Activated CD4-positive, alpha-beta T cell treated with anti-CD3 and anti-CD28 coated beads, Interleukin-2, amount 10 ng/mL, durations not matched to agents 7 days and 5 days (primary cell): ENCODE data around the gene ARHGAP6. TPM values are rescaled to one million over a fixed set of nuclear protein-coding genes. Genes with fewer than 3 reads are reported as not detected.
"Not testable (repeated sequence)": the region's sequence is repeated elsewhere in the genome, so short reads cannot be mapped to it uniquely, and the experiment has no call there.

Experiments
- CTCF ChIA-PET: fragments of 350-600 bp; sonication (Branson Sonifier 250); formaldehyde crosslinking; loops from one replicate; lab custom pipeline; 2021; ENCODE audit warnings: antibody characterized with exemption; lab: Charles Lee
- POLR2A ChIA-PET: fragments of 350-600 bp; sonication (Branson Sonifier 250); formaldehyde crosslinking; loops from one replicate; lab custom pipeline; 2021; ENCODE audit warnings: antibody characterized with exemption; lab: Charles Lee
- DNase-seq: peaks from one replicate; pipeline ENCODE4 v3.0.0-alpha.2; 2020
- H3K27ac Mint-ChIP-seq: one replicate; pipeline ENCODE4 v1.8.0; 2021; ENCODE audit warnings: mild to moderate bottlenecking, moderate library complexity, mixed read lengths
- H3K27me3 Mint-ChIP-seq: one replicate; pipeline ENCODE4 v1.8.0; 2021; ENCODE audit warnings: mixed read lengths
- H3K36me3 Mint-ChIP-seq: one replicate; pipeline ENCODE4 v1.8.0; 2021; ENCODE audit warnings: low read depth, mixed read lengths
- H3K4me1 Mint-ChIP-seq: one replicate; pipeline ENCODE4 v1.8.0; 2021; ENCODE audit warnings: mixed read lengths
- H3K4me3 Mint-ChIP-seq: one replicate; pipeline ENCODE4 v1.8.0; 2021; ENCODE audit warnings: mild to moderate bottlenecking, moderate library complexity, mixed read lengths
- H3K9me3 Mint-ChIP-seq: one replicate; pipeline ENCODE4 v1.8.0; 2021; ENCODE audit warnings: mixed read lengths
- total RNA-seq, 2 experiments: library from RNA; stranded (reverse); gene quantifications; one replicate each; pipeline ENCODE4 v1.2.3, GENCODE V29; 2021

The ARHGAP6 gene
- total RNA-seq, 2 experiments from 2014 or later, result not detected

- CTCF ChIA-PET, result no interaction called here
- no peak overlapping the region for H3K4me3 Mint-ChIP-seq
These were observed 527.0 kb downstream of the ARHGAP6 start for GRCh38 chrX:11138498-11139390.

GRCh38 chrX:11137543-11138139 lies 528.1 kb downstream of the ARHGAP6 start:
- ChIA-PET CTCF (interaction anchor here (0.6 to 1.3 kb wide), 3 partner anchors 18 to 947 kb away, joined by 3 read pairs; no protein-coding TSS in a partner anchor), POLR2A (no interaction called here)
- H3K4me3 Mint-ChIP-seq, result no peak overlapping the region
- H3K27me3 Mint-ChIP-seq, result peaks cover 2% of the 10 kb centered on the region
- no peaks in the 10 kb centered on the region for H3K36me3 Mint-ChIP-seq
- H3K4me1 Mint-ChIP-seq, result no peaks in the 10 kb centered on the region
- no peak overlapping the region for H3K27ac Mint-ChIP-seq
- no peaks in the 10 kb centered on the region for H3K9me3 Mint-ChIP-seq
- DNase-seq, result peak; percentile 19

More at GRCh38 chrX:11138498-11139390, 527.0 kb downstream of the ARHGAP6 start:
- H3K4me1 Mint-ChIP-seq, result no peaks in the 10 kb centered on the region
- no peaks in the 10 kb centered on the region for H3K9me3 Mint-ChIP-seq
- DNase-seq, result no peak
- no peak overlapping the region for H3K27ac Mint-ChIP-seq
- H3K27me3 Mint-ChIP-seq, result peaks cover 2% of the 10 kb centered on the region
- POLR2A ChIA-PET, result no interaction called here
- no peaks in the 10 kb centered on the region for H3K36me3 Mint-ChIP-seq

GRCh38 chrX:11135564-11136185 lies 530.0 kb downstream of the ARHGAP6 start:
- Mint-ChIP-seq H3K9me3 (no peaks in the 10 kb centered on the region), H3K4me1 (no peaks in the 10 kb centered on the region), H3K4me3 (no peak overlapping the region), H3K36me3 (no peaks in the 10 kb centered on the region), H3K27me3 (peaks cover 2% of the 10 kb centered on the region), H3K27ac (no peak overlapping the region)
- no peak for DNase-seq
- POLR2A ChIA-PET, result no interaction called here
- CTCF ChIA-PET, result interaction anchor here (0.9 to 1.2 kb wide), 2 partner anchors 945 to 1016 kb away, joined by 4 read pairs; no protein-coding TSS in a partner anchor

- H3K27me3 Mint-ChIP-seq, result no peaks in the 10 kb centered on the region
- H3K4me1 Mint-ChIP-seq, result no peaks in the 10 kb centered on the region
- no peaks in the 10 kb centered on the region for H3K9me3 Mint-ChIP-seq
- no peak overlapping the region for H3K4me3 Mint-ChIP-seq
- H3K27ac Mint-ChIP-seq, result no peak overlapping the region
- POLR2A ChIA-PET, result no interaction called here
- H3K36me3 Mint-ChIP-seq, result no peaks in the 10 kb centered on the region
- CTCF ChIA-PET, result no interaction called here
- DNase-seq, result no peak
These were observed 534.6 kb downstream of the ARHGAP6 start for GRCh38 chrX:11131146-11131545.

- Mint-ChIP-seq H3K27me3 (no peaks in the 10 kb centered on the region), H3K9me3 (no peaks in the 10 kb centered on the region), H3K36me3 (no peaks in the 10 kb centered on the region), H3K4me3 (no peak overlapping the region), H3K27ac (no peak overlapping the region), H3K4me1 (no peaks in the 10 kb centered on the region)
- no peak for DNase-seq
- POLR2A ChIA-PET, result no interaction called here
- CTCF ChIA-PET, result no interaction called here
These were observed 535.6 kb downstream of the ARHGAP6 start for GRCh38 chrX:11130136-11130535.

GRCh38 chrX:11129534-11130105 lies 536.1 kb downstream of the ARHGAP6 start:
- CTCF ChIA-PET, result no interaction called here
- H3K27ac Mint-ChIP-seq, result no peak overlapping the region
- H3K4me3 Mint-ChIP-seq, result no peak overlapping the region
- no peaks in the 10 kb centered on the region for H3K4me1 Mint-ChIP-seq
- POLR2A ChIA-PET, result interaction anchor here (0.6 kb wide), 1 partner anchor 176 kb away, joined by 3 read pairs; no protein-coding TSS in a partner anchor
- no peaks in the 10 kb centered on the region for H3K9me3 Mint-ChIP-seq
- DNase-seq, result no peak
- H3K36me3 Mint-ChIP-seq, result no peaks in the 10 kb centered on the region
- H3K27me3 Mint-ChIP-seq, result no peaks in the 10 kb centered on the region

- H3K9me3 Mint-ChIP-seq, result no peaks in the 10 kb centered on the region
- H3K27ac Mint-ChIP-seq, result no peak overlapping the region
- CTCF ChIA-PET, result no interaction called here
- H3K4me3 Mint-ChIP-seq, result no peak overlapping the region
- POLR2A ChIA-PET, result no interaction called here
- H3K27me3 Mint-ChIP-seq, result no peaks in the 10 kb centered on the region
- DNase-seq, result no peak
- H3K36me3 Mint-ChIP-seq, result peaks cover 11% of the 10 kb centered on the region
- no peaks in the 10 kb centered on the region for H3K4me1 Mint-ChIP-seq
These were observed 540.7 kb downstream of the ARHGAP6 start for GRCh38 chrX:11125060-11125459.

- no peak for DNase-seq
- CTCF ChIA-PET, result interaction anchor here (0.6 kb wide), 1 partner anchor 1273 kb away, joined by 4 read pairs; no protein-coding TSS in a partner anchor
- Mint-ChIP-seq H3K27me3 (no peaks in the 10 kb centered on the region), H3K4me3 (no peak overlapping the region), H3K27ac (no peak overlapping the region), H3K4me1 (no peaks in the 10 kb centered on the region), H3K9me3 (no peaks in the 10 kb centered on the region), H3K36me3 (peaks cover 15% of the 10 kb centered on the region)
- POLR2A ChIA-PET, result no interaction called here
These were observed 541.6 kb downstream of the ARHGAP6 start for GRCh38 chrX:11124112-11124511.

GRCh38 chrX:11123087-11123486 lies 542.6 kb downstream of the ARHGAP6 start:
- H3K9me3 Mint-ChIP-seq, H3K4me3 Mint-ChIP-seq, H3K27me3 Mint-ChIP-seq, DNase-seq, H3K4me1 Mint-ChIP-seq, CTCF ChIA-PET, POLR2A ChIA-PET, H3K27ac Mint-ChIP-seq: not testable (repeated sequence)
- peaks cover 18% of the 10 kb centered on the region for H3K36me3 Mint-ChIP-seq

GRCh38 chrX:11119313-11119943 lies 546.3 kb downstream of the ARHGAP6 start:
- ChIA-PET CTCF (no interaction called here), POLR2A (no interaction called here)
- Mint-ChIP-seq H3K4me3 (no peak overlapping the region), H3K27ac (no peak overlapping the region), H3K9me3 (no peaks in the 10 kb centered on the region), H3K4me1 (peaks cover 4% of the 10 kb centered on the region), H3K36me3 (peaks cover 28% of the 10 kb centered on the region), H3K27me3 (no peaks in the 10 kb centered on the region)
- no peak for DNase-seq

- POLR2A ChIA-PET, result no interaction called here
- DNase-seq, result no peak
- no peaks in the 10 kb centered on the region for H3K27me3 Mint-ChIP-seq
These were observed 548.0 kb downstream of the ARHGAP6 start for GRCh38 chrX:11117745-11118144.

GRCh38 chrX:11113731-11114130 lies 552.0 kb downstream of the ARHGAP6 start:
- peaks cover 32% of the 10 kb centered on the region for H3K4me1 Mint-ChIP-seq
- peak overlapping the region; percentile 86 for H3K27ac Mint-ChIP-seq
- peaks cover 19% of the 10 kb centered on the region for H3K36me3 Mint-ChIP-seq
- no peaks in the 10 kb centered on the region for H3K27me3 Mint-ChIP-seq
- H3K4me3 Mint-ChIP-seq, result peak overlapping the region; percentile 48
- H3K9me3 Mint-ChIP-seq, result no peaks in the 10 kb centered on the region
- ChIA-PET CTCF (interaction anchor here (0.6 kb wide), 1 partner anchor 40 kb away, joined by 3 read pairs; no protein-coding TSS in a partner anchor), POLR2A (no interaction called here)
- DNase-seq, result no peak

More at GRCh38 chrX:11117745-11118144, 548.0 kb downstream of the ARHGAP6 start:
- no peak overlapping the region for H3K4me3 Mint-ChIP-seq
- H3K9me3 Mint-ChIP-seq, result no peaks in the 10 kb centered on the region
- peaks cover 31% of the 10 kb centered on the region for H3K36me3 Mint-ChIP-seq
- no peak overlapping the region for H3K27ac Mint-ChIP-seq
- H3K4me1 Mint-ChIP-seq, result peaks cover 21% of the 10 kb centered on the region
- CTCF ChIA-PET, result no interaction called here
